Activated naive CD4-positive, alpha-beta T cell treated with anti-CD3 and anti-CD28 coated beads, Interleukin-2, amount 50 U/mL, for 24 hours (primary cell): Measurements from ENCODE around the gene FAM199X.

Experiments used
- H3K27ac Mint-ChIP-seq: one replicate; pipeline ENCODE4 v1.8.0; 2021; ENCODE audit warnings: mild to moderate bottlenecking, mixed read lengths
- H3K27me3 Mint-ChIP-seq: one replicate; pipeline ENCODE4 v1.8.0; 2021; ENCODE audit warnings: mixed read lengths
- H3K36me3 Mint-ChIP-seq: one replicate; pipeline ENCODE4 v1.8.0; 2021; ENCODE audit warnings: mixed read lengths
- H3K4me1 Mint-ChIP-seq: one replicate; pipeline ENCODE4 v1.8.0; 2021; ENCODE audit warnings: mixed read lengths
- H3K4me3 Mint-ChIP-seq: one replicate; pipeline ENCODE4 v1.8.0; 2021; ENCODE audit warnings: mild to moderate bottlenecking, mixed read lengths
- H3K9me3 Mint-ChIP-seq: one replicate; pipeline ENCODE4 v1.8.0; 2021; ENCODE audit warnings: mixed read lengths

The FAM199X gene

DNA sequence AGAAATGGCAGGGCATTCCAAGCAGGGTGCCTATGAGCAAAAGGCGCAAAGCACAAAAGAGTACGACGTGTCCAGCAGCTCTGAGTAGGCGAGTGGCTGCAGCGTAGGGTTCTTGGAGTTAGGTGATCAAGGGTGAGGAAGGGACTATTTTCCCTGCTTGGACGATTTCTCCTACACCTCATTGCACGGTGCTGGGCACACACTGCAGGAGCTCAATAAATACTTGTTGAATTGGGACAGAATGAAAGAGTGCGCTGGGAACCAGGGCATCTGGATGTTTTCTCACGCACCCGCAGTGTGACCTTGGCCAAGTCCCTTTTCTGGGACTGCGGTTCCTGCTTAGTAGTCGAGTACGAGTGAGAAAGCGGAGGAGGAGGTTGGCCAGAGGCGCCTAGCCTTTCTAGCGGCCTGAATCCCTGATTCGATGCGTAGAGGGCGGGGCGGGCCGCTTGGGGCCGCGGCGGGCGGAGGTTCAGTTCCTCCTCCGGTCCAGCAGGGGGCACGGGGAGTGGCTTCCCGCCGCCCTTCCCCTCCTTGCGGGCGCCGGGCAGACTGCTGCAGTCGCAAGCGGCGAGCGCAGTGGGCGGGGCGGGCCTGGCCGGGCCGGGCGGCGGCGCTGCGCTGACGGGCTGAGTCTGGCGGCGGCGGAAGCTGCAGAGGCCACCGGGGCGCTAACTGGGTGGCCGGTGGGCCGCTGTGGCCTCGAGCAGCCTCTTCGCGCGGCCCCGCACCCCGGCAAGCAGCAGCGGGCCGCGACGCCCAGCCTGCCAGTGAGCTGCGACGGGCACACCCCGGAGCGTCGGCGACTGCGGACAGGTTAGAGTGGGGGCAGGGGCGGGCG lies at the start of gene FAM199X:
Gene FAM199X, plus strand, starts transcription at position 560 of the 841 bp plus-strand sequence. CDS start 333 bp downstream, outside the sequence.
- H3K4me1 Mint-ChIP-seq, result peaks cover 41% of the 10 kb centered on the region

DNA sequence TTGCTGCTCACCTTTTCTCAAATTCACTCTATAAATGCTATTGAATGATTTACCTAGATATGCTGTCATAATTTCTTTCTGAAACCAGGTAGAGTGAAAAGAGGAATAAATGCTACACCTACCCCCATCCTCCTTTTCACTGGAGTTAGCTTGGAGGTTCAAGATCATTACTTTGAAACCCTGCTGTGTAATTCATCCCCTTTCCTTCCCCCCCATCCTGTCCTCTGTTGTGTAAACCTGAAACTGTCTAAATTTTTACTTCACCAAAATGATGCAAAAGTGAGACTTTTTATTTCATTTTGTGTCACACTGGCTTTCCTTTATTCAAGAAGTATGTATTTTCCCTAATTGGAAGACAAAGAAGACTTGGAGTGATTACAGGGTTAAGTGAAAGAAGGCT lies 48.5 kb upstream of the FAM199X start:
- H3K27ac Mint-ChIP-seq, result no peak overlapping the region
- H3K36me3 Mint-ChIP-seq, result no peaks in the 10 kb centered on the region
- H3K9me3 Mint-ChIP-seq, result no peaks in the 10 kb centered on the region
- H3K27me3 Mint-ChIP-seq, result no peaks in the 10 kb centered on the region
- no peak overlapping the region for H3K4me3 Mint-ChIP-seq
- H3K4me1 Mint-ChIP-seq, result peaks cover 18% of the 10 kb centered on the region

More for the DNA sequence above, at the start of gene FAM199X:
- H3K36me3 Mint-ChIP-seq, result no peaks in the 10 kb centered on the region
- no peaks in the 10 kb centered on the region for H3K27me3 Mint-ChIP-seq
- no peaks in the 10 kb centered on the region for H3K9me3 Mint-ChIP-seq
- H3K27ac Mint-ChIP-seq, result peak within 1 kb of the TSS; percentile 85
- H3K4me3 Mint-ChIP-seq, result peak within 1 kb of the TSS; percentile 91

- H3K9me3 Mint-ChIP-seq, result no peaks in the 10 kb centered on the region
- H3K36me3 Mint-ChIP-seq, result no peaks in the 10 kb centered on the region
- no peak overlapping the region for H3K4me3 Mint-ChIP-seq
- H3K4me1 Mint-ChIP-seq, result peaks cover 23% of the 10 kb centered on the region
- no peak overlapping the region for H3K27ac Mint-ChIP-seq
- no peaks in the 10 kb centered on the region for H3K27me3 Mint-ChIP-seq
Observed at GRCh38 chrX:104118765-104119164, 47.5 kb upstream of the FAM199X start.

- peak overlapping the region; percentile 55 for H3K4me3 Mint-ChIP-seq
Observed at GRCh38 chrX:104122829-104123228, 43.4 kb upstream of the FAM199X start.

GRCh38 chrX:104126856-104127255 lies 39.4 kb upstream of the FAM199X start:
- Mint-ChIP-seq H3K4me1 (peaks cover 21% of the 10 kb centered on the region), H3K27ac (no peak overlapping the region), H3K36me3 (peaks cover 4% of the 10 kb centered on the region), H3K9me3 (no peaks in the 10 kb centered on the region), H3K4me3 (no peak overlapping the region), H3K27me3 (no peaks in the 10 kb centered on the region)

More at GRCh38 chrX:104122829-104123228, 43.4 kb upstream of the FAM199X start:
- no peaks in the 10 kb centered on the region for H3K27me3 Mint-ChIP-seq
- peaks cover 29% of the 10 kb centered on the region for H3K4me1 Mint-ChIP-seq
- no peaks in the 10 kb centered on the region for H3K9me3 Mint-ChIP-seq
- H3K36me3 Mint-ChIP-seq, result no peaks in the 10 kb centered on the region
- H3K27ac Mint-ChIP-seq, result peak overlapping the region; percentile 51

GRCh38 chrX:104130808-104131207 lies 35.4 kb upstream of the FAM199X start:
- H3K4me3 Mint-ChIP-seq, result no peak overlapping the region
- no peaks in the 10 kb centered on the region for H3K27me3 Mint-ChIP-seq
- H3K27ac Mint-ChIP-seq, result no peak overlapping the region
- peaks cover 21% of the 10 kb centered on the region for H3K4me1 Mint-ChIP-seq
- no peaks in the 10 kb centered on the region for H3K9me3 Mint-ChIP-seq
- peaks cover 4% of the 10 kb centered on the region for H3K36me3 Mint-ChIP-seq

DNA sequence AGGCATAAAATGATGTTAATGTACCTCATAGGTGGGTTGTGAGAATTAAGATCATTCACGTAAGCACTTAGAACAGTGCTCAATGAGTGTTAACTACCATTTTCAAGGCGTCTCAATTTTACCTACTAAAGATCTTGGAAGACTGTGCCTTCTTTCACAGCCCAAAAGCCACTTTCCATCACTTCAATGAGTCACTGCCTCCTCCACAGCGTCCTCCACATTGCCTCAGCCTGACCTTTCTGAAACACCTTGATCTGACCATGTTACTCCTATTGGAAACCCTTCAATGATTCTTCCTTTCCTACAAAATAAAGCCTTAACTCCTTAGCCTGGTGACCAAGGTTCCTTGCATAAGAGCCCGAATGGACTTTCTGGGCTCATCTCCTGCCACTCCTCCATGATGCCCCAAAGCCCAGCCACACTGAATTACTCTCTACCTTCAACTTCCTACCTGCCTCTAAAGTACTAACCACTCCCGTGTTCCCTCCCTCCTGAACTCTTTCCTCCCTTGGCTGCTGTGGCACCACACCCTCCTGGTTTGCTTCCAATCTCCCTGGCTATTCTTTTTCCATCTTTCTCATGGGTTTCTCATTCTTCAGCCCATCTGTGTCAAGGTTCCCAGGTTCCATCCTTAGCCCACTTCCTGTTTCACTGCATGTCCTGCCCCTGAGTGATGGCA lies 31.5 kb upstream of the FAM199X start:
- no peaks in the 10 kb centered on the region for H3K9me3 Mint-ChIP-seq
- H3K27me3 Mint-ChIP-seq, result no peaks in the 10 kb centered on the region
- H3K4me3 Mint-ChIP-seq, result no peak overlapping the region
- H3K36me3 Mint-ChIP-seq, result peaks cover 2% of the 10 kb centered on the region
- H3K4me1 Mint-ChIP-seq, result peaks cover 24% of the 10 kb centered on the region
- H3K27ac Mint-ChIP-seq, result peak overlapping the region; percentile 65

- Mint-ChIP-seq H3K4me1 (peaks cover 24% of the 10 kb centered on the region), H3K4me3 (no peak overlapping the region), H3K36me3 (no peaks in the 10 kb centered on the region), H3K9me3 (no peaks in the 10 kb centered on the region), H3K27ac (no peak overlapping the region), H3K27me3 (no peaks in the 10 kb centered on the region)
Observed at GRCh38 chrX:104135677-104136076, 30.6 kb upstream of the FAM199X start.

DNA sequence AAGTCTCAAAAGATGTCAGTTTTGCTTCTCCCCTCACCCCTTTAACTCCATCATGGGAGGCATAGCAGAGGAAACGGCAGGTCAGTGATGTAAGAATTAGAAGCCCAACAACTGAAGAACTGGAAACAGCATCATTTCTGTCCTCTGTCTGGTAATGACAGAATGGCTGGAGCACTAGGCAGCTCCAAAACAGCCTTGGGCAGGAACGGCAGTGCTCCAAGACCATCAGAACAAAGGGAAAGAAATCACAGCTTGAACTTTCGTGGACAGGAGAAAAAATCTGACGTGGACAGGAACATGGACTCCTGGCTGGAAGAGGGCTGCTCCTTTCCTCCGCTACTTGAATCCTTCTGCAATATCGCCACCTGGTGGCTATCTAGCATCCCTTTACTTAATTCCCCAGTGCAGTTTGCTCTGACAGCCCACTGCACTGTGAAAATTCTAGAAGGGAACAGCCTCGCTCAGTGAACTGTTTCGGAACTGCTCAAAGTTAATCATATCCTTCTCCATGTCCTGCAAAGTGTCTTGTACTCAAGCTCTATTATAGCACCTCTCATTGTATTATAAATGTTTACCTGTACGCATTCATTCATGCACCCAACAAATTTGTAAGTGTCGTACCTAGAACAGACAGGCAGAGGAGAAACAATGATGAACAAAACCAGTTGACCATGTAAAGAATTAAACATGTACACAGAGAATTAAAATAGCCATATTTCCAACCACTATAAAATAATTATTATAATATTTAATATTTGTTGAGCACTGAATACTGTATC lies 29.8 kb upstream of the FAM199X start:
- H3K27me3 Mint-ChIP-seq, result no peaks in the 10 kb centered on the region
- H3K27ac Mint-ChIP-seq, result no peak overlapping the region
- H3K4me3 Mint-ChIP-seq, result no peak overlapping the region
- H3K9me3 Mint-ChIP-seq, result no peaks in the 10 kb centered on the region
- H3K36me3 Mint-ChIP-seq, result no peaks in the 10 kb centered on the region
- H3K4me1 Mint-ChIP-seq, result peaks cover 24% of the 10 kb centered on the region

GRCh38 chrX:104137496-104137895 lies 28.8 kb upstream of the FAM199X start:
- Mint-ChIP-seq H3K27ac (no peak overlapping the region), H3K4me1 (peaks cover 29% of the 10 kb centered on the region), H3K4me3 (no peak overlapping the region), H3K36me3 (no peaks in the 10 kb centered on the region), H3K27me3 (no peaks in the 10 kb centered on the region), H3K9me3 (no peaks in the 10 kb centered on the region)

DNA sequence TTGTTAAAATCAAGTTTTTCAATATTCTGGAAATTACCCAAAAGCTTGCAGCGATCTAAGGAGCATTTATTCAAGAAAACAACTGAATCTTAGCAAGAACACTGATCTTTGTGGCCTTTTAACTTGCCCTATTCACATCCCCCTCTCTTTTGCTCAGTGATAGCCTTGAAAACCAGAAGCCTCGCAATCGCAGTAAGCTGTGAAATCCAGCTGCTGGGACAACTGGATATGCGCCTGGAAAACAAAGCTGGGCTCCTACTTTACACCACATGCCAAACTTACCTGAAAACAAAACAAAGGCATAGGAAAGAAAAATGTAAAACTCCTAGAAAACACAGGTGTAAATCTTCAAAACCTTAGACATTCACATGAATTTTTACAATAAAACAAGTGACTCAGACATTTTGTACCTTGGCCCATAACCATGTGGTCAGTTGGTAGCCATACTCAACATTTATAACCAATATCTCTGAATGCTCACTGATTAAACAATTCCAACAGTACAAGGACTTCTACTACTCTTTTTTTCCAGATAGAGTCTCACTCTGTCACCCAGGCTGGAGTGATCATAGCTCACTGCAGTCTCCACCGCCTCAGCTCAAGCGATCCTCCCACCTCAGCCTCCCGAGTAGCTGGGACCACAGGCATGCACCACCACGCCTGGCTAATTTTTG lies 25.0 kb upstream of the FAM199X start:
- H3K9me3 Mint-ChIP-seq, result no peaks in the 10 kb centered on the region
- no peak overlapping the region for H3K27ac Mint-ChIP-seq
- H3K36me3 Mint-ChIP-seq, result peaks cover 4% of the 10 kb centered on the region
- H3K27me3 Mint-ChIP-seq, result no peaks in the 10 kb centered on the region
- H3K4me1 Mint-ChIP-seq, result peaks cover 28% of the 10 kb centered on the region
- H3K4me3 Mint-ChIP-seq, result no peak overlapping the region

DNA sequence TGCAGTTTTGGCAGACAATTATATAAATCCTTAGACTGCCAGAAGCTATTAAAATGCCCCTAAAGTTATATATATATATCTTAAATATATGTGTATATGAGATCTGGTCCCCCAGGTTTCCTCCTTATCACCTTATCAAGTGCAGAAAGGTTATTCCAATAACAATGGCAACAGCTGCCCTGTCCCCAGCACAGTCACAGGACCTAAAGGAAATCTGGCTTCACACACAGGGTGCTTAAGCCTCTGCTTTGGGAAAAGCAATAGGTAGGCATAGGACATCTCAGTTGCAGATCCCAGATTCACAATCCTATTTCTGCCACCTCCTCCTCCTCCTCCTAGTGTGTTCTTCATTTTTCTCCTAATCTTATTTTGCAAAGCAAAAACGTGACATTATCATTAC lies 15.2 kb upstream of the FAM199X start:
- Mint-ChIP-seq H3K4me1 (peaks cover 21% of the 10 kb centered on the region), H3K4me3 (no peak overlapping the region), H3K9me3 (no peaks in the 10 kb centered on the region), H3K27ac (no peak overlapping the region), H3K36me3 (peaks cover 4% of the 10 kb centered on the region), H3K27me3 (no peaks in the 10 kb centered on the region)

GRCh38 chrX:104156630-104157529 lies 9.4 kb upstream of the FAM199X start, which contains the start of gene SLC25A53:
SLC25A53 (minus strand) TSS chrX:104157009; CDS start chrX:104105257, 51,752 bp downstream.
- Mint-ChIP-seq H3K4me3 (peak within 1 kb of the TSS; percentile 100), H3K9me3 (no peaks in the 10 kb centered on the region), H3K27me3 (no peaks in the 10 kb centered on the region), H3K27ac (peak within 1 kb of the TSS; percentile 100), H3K4me1 (peaks cover 12% of the 10 kb centered on the region), H3K36me3 (peaks cover 2% of the 10 kb centered on the region)

GRCh38 chrX:104166735-104167436 lies 633 bp downstream of the FAM199X start:
- Mint-ChIP-seq H3K4me3 (peak overlapping the region; percentile 86), H3K27ac (no peak overlapping the region), H3K9me3 (no peaks in the 10 kb centered on the region), H3K27me3 (no peaks in the 10 kb centered on the region), H3K4me1 (peaks cover 41% of the 10 kb centered on the region), H3K36me3 (no peaks in the 10 kb centered on the region)
